LNCaP clone FGC (cell line): ENCODE data around the gene RPA3.
A peak's percentile ranks its signal among the peaks of the same experiment; 100 is the strongest.

Source experiments
- DNase-seq: peaks from one replicate; pipeline ENCODE4 v3.0.0-alpha.2; 2011; ENCODE audit warnings: low read depth
- H3K4me3 ChIP-seq: 2 replicates; pipeline ENCODE4 v1.5.1; 2011; ENCODE audit warnings: mild to moderate bottlenecking, low read depth, low read length, control low read depth
- CTCF ChIP-seq: IDR thresholded peaks from 2 replicates; pipeline ENCODE4 v1.5.1; 2012; ENCODE audit warnings: mild to moderate bottlenecking; ENCODE audit not compliant: control insufficient read depth, insufficient read depth; ENCODE audit errors: extremely low read depth

RPA3 gene

DNA sequence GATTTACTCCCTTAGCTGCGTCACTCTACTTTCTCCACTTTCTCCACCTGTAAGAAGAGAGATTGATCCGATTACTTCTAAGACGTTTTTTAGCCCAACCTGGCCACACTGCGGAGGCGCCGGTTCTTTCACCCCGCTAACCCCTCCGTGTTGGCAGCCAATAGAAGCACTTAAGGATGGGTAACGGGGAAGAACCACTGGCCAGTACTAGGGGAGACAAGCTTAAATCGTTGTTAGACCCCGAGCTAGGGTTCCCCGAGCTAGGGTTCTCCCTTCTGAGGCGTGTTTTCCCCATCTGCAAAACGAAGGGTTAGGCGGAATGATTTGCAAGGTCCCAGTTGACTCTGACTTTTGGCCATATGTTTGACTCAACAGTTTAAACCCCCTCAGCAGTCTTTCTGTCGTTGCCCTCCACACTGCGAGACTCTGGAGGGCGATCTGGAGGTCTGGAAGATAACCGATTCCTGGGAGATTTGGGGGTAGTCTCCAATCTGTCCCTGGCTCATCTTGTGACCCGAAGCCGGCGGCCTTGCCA, 77.2 kb downstream of the RPA3 start:
- TF ChIP-seq CTCF = no peak
- DNase-seq = no peak
- peak overlapping the region; percentile 71 for H3K4me3 ChIP-seq

DNA sequence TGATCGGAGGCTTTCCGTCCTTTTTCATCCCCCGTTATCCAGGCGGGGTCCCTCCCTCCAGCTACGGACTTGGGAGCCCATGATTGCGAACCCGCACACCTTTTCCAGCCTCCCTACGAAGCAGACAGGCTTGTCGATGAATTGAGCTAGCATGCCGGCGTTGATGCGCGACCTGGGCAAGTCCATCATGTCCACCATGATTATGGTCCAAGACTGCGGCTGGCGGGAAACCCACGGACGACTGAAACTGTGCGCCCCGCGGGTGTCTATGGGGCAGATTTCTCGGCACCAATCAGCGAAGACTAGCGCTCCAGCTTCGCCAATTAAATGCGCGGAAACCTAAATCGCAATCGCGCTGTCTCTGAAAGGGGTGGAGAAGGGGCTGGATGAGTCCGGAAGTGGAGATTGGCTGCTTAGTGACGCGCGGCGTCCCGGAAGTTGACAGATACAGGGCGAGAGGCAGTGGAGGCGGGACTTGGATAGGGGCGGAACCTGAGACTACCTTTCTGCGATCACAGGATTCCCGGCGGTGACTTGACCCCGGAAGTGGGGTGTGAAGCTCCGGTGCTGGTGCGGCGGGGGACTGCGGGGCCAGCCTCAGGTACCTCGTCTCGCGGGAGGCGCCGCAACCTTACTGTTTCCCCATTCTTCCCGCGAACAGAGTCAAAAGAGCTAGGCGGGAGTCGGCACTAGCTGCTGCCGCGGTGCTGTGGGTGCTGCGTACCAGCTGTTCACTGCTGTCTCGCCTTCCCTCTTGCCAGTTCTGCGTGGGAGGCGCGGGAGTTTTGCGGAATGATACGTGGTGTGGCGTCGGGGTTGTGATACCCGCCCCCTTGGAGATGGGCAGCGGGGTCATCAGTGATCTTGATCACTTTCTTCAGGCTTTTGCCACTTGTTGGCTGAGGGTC, 77.9 kb downstream of the RPA3 start, which contains the start of gene UMAD1:
TSS of gene UMAD1 (plus strand) at position 532 of the 908 bp plus-strand sequence. CDS start 32,620 bp downstream, outside the sequence.
- no peak for TF ChIP-seq CTCF
- H3K4me3 ChIP-seq = peak within 1 kb of the TSS; percentile 71
- DNase-seq = peak; percentile 99

- DNase-seq = no peak
- peak overlapping the region; percentile 71 for H3K4me3 ChIP-seq
- TF ChIP-seq CTCF = no peak
Observed at GRCh38 chr7:7639847-7640220, 78.6 kb downstream of the RPA3 start.

DNA sequence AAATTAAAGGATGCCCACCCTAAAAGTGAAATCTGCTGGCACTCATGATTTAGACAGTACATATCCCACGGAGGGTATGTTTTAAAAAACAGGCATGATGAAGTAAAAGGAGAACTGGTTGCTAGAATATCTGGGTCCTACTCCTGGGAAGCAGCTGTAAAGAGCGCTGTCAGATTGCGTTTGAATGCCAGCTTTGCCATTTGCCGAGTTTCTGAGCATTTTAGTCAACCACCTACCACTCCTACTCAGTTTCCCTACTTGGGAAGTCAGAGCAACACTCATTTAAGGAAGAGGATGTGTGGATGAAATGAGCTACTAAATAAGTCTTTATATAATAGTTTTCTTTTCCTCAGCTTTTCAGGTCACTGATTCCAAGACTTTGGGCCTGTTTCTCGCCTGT, 79.0 kb downstream of the RPA3 start:
- no peak for TF ChIP-seq CTCF
- H3K4me3 ChIP-seq = peak overlapping the region; percentile 71
- DNase-seq = no peak

GRCh38 chr7:7630626-7631329, 87.6 kb downstream of the RPA3 start:
- no peak for DNase-seq
- TF ChIP-seq CTCF = no peak
- H3K4me3 ChIP-seq = no peak overlapping the region

DNA sequence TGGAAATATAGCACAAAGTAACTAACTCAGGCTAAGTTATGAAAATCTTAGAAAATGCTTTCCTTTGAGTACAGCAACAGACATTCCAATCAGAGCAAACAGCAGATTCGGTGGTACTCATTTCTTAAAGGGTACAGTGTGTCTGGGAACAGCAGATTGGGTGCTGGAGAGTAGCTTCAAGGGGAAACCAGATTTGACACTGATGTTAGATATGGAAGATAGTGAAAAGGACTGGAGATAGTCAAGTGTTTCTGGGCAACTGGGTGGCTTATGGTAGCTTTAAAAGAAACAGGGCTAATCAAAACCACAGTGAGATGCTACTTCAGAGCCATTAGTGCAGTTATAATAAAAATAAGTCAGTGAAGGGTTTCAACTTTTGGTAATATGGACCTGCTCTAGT, 89.9 kb downstream of the RPA3 start:
- DNase-seq = no peak
- no peak for TF ChIP-seq CTCF
- H3K4me3 ChIP-seq = no peak overlapping the region
